ENCODE results near the gene ANGPT4. TPM values are rescaled to one million over a fixed set of nuclear protein-coding genes. Genes with fewer than 3 reads are reported as not detected.

Gene ANGPT4
- total and polyA plus RNA-seq, 4 donors, result 0.02 to 0.67 (median 0.65) TPM; not detected in 1

DNA sequence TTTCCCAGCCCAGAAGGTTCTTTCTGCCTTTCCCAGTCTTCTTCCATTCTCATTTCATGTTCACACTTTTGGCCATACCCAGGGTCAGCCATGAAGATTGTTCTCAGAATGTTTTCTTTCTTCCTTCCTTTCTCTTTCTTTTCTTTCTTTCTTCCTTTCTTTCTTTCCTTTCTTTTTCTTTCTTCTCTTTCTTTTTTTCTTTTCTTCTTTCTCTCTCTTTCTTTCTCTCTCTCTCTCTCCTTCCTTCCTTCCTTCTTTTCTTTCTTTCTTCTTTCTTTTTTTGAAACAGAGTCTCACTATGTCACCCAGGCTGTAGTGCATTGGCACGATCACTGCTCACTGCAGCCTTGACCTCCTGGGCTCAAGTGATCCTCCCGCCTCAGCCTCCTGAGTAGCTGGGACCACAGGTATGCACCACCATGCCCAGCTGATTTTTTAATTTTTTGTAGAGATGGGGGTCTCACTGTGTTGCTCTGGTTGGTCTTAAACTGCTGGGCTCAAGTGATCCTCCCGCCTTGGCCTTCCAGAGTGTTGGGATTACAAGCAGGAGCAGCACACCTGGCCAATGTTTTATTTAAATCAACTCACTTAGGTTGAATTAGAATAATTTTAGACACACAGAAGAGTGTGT is 95.7 kb downstream of the ANGPT4 start:
- TF ChIP-seq CTCF (IDR thresholded peaks at IDR 0.05; ENCODE audit: control extremely low read depth, extremely low read depth), result no peak
- no peak for ATAC-seq (ENCODE audit: insufficient read depth, low FRiP score)
- Histone ChIP-seq H3K4me3 (no peak overlapping the region), H3K4me1 (ENCODE audit: control insufficient read depth in 5 of 5, insufficient read depth in 5 of 5, low read length in 5 of 5) (peaks cover 0 to 4% (median 0%) of the 10 kb centered on the region in 5 donors), H3K9ac (ENCODE audit: insufficient read depth in 1 of 2, low read length in 2 of 2) (no peak overlapping the region), H3K36me3 (ENCODE audit: control insufficient read depth in 4 of 4, insufficient read depth in 4 of 4, low read length in 4 of 4) (no peaks in the 10 kb centered on the region), H3K27ac (ENCODE audit: low read depth in 1 of 2, low read length in 1 of 2) (no peak overlapping the region), H3K27me3 (ENCODE audit: control insufficient read depth in 3 of 3, insufficient read depth in 3 of 3, low read length in 2 of 3) (no peaks in the 10 kb centered on the region), H3K9me3 (ENCODE audit: control insufficient read depth in 4 of 4, insufficient read depth in 3 of 4, low read length in 3 of 4) (no peaks in the 10 kb centered on the region)
- DNase-seq, result no peak
- WGBS, 2 donors, result 97 to 99% methylated on average over 3 of the region's 3 CpGs

Other genes with a start within 250 kb of the ANGPT4 start
- not detected for gene SCRT2, start 240.5 kb downstream of the ANGPT4 start, total RNA-seq
- not detected for gene SCRT2, start 240.5 kb downstream of the ANGPT4 start, polyA plus RNA-seq
- 1 to 10 TPM; 2.2 to 2.7 TPM for gene SLC52A3, start 147.8 kb downstream of the ANGPT4 start, total RNA-seq
- 1 to 10 TPM; 1.4 to 1.5 TPM for gene SLC52A3, start 147.8 kb downstream of the ANGPT4 start, polyA plus RNA-seq
- gene FAM110A, start 82.6 kb downstream of the ANGPT4 start, total RNA-seq, result 10 to 100 TPM in 1 of 2 donors, 1 to 10 TPM in 1; 8.6 to 17.9 TPM
- gene FAM110A, start 82.6 kb downstream of the ANGPT4 start, polyA plus RNA-seq, result 10 to 100 TPM; 11.9 to 13.4 TPM
- 1 to 10 TPM in 1 of 2 donors, under 1 TPM in 1; 1.00 to 7.4 TPM for gene RSPO4, start 86.0 kb upstream of the ANGPT4 start, total RNA-seq
- 1 to 10 TPM; 2.4 to 2.6 TPM for gene RSPO4, start 86.0 kb upstream of the ANGPT4 start, polyA plus RNA-seq
- gene PSMF1, start 202.3 kb upstream of the ANGPT4 start, total RNA-seq, result 100 to 1,000 TPM in 1 of 2 donors, 10 to 100 TPM in 1; 47.9 to 161 TPM
- 10 to 100 TPM; 37.5 to 88.5 TPM for gene PSMF1, start 202.3 kb upstream of the ANGPT4 start, polyA plus RNA-seq